M059J (cell line): ENCODE results near the gene KCNMB2. TPM values are rescaled to one million over a fixed set of nuclear protein-coding genes. Genes with fewer than 3 reads are reported as not detected.
A peak's percentile ranks its signal among the peaks of the same experiment; 100 is the strongest.

Experiments
- DNase-seq: peaks from one replicate; pipeline ENCODE4 v3.0.0-alpha.2; 2012; ENCODE audit warnings: low read depth
- total RNA-seq: library from RNA; depleted of rRNA; stranded (reverse); fragments of >200 nt; shearing (Covaris generic); gene quantifications from 2 replicates; pipeline ENCODE4 v1.2.3, GENCODE V29; 2014

KCNMB2 gene
- total RNA-seq, 1 experiment from 2014 or later: 7.9 TPM

DNA sequence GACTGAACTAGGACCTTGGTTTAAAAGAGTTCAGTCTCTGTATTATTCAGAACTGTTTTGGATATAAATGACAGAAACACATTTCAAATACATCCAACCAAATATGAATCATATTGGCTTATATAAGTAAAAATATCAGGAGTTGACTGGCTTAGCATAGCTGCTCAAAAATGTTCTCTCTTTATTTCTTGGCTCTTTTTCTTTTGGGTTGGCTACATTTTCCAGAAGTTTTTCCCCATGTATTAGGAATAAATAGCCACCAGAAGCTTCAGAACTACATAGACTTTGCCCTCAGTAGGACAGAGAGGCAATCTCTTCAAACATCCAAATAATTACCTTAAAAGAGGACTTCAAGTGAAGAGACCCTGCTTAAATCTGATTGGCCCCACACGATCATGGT, 32.7 kb downstream of the KCNMB2 start:
- DNase-seq: no peak

DNA sequence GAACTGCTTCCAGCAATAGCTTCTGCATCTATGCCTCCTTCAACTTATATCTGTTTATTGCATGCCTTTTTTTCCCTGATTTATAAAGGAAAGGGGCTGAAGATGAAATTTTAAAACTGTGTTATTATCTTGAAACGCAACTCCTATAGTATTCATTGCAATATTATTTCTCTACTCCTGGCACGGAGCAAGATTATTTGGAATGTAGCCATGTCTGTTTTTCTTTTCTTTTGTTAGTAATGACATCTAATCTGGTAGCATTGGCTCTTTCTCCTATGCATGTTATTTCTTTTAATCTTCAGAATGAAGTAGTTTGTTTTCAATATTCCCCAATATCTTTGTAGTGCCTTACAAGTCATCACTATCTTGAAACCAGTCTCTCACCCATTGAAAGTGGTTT, 33.6 kb downstream of the KCNMB2 start:
- DNase-seq: no peak

DNA sequence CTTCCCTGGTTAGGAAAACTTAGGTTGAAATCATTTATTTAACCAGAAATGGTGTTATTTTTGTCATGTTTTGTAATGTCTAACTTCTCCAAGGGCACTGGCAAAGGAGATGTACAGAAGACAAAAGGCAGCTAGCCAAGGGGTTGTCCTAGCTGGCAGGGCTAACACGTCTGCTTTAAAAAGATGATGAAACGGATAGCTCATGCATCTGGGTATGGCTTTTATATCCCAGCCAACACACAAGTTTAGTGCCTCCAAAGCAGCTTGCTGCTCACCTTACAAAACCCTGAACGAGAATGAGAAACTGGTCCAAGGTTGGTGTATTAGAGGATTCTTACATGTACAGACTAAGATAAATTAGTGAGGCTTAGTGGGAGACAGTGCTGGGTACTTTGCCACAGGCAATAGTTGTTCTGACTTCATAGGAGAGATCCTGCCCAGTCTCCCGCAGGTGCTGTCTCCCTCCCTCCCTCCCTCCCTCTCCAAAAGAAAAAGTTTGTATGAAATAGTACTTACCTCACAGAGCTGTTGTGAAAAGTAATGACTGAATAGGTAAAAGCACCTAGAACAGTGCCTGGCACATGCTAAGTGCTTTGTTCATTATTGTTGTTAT, 47.8 kb downstream of the KCNMB2 start:
- DNase-seq: no peak

DNA sequence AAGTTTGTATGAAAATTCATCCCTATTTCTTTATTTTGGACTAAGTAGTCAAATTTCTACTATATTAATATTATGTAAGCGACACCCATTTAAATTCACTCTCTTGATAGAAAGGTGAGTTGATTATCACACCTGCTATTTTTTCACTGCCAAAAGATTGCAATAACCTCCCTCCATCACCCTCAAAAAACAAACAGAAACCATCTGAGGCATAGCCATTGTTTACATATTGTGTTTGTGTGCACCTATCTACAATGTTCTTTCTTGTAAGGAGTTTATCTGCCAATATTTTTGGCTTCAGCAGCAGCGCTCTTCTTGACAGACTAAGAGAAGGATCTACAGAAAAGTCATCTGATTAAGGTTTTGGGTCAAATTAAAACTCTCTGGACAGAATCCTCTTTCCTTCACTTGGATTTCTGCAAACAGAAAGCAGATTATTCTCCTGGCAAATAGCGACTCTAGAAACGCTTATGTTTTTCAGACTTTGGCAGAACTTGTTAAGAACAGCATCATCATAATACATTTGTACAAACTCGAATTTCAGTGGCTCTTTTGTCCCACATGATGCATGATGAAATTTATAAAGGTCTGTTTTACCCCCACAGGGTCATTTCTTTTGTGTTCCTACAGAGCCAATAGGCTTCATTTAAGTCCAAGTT, 48.6 kb downstream of the KCNMB2 start:
- DNase-seq: no peak

DNA sequence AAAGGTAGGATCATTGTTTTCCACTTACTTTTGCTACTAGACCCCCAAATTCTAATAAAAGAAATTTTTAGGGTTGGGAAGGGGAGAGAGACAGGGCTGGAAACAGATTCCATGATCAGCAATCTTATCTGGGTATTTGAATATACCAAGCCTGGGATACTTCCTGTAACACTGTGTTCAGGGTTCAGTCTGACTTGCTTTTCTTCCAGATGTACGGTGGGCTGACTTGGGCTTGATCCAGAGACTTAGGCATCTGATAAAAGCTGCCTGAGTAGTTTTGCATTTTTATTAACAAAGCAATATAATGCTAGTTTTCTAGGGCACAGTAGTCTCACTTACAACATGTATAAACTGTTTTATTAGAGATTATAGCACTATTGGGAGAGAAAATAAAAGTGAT, 49.2 kb downstream of the KCNMB2 start:
- no peak for DNase-seq

DNA sequence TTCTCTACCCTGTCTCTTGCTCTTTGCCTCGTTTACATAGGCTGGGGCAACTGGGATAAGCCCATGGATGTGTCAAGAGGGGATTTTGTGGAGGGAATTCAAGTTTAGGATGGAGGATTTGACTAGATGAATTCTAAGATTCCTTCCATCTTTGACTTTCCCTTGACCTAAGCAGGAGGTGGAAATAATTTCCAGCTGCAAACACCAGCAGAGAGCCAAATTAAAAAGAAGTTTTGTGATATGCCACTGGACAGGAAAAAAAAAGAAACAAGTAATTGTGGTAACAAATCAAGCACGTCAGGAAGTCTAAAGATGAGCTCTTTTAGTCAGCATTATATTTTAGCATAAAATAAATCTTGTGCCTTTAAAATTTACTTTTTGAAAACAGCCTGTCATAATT, 49.8 kb downstream of the KCNMB2 start:
- no peak for DNase-seq

DNA sequence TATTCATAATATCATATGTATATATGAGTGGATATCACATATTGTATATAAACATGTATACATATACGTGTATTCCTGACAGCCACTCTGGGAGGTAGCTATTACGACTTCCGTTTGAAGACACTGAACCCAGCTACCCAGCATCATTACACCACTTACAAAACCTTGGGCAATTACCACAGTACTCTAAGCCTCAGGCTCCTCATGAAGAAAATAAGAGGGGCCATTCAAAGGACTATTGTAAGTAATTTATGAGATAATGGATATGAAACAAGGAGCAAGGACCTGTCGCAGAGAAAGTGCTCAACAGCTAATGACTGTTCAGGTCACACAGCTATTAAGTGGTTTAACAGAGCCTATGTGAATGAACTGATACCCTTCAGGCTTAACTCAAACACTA, 52.4 kb downstream of the KCNMB2 start:
- DNase-seq: no peak

DNA sequence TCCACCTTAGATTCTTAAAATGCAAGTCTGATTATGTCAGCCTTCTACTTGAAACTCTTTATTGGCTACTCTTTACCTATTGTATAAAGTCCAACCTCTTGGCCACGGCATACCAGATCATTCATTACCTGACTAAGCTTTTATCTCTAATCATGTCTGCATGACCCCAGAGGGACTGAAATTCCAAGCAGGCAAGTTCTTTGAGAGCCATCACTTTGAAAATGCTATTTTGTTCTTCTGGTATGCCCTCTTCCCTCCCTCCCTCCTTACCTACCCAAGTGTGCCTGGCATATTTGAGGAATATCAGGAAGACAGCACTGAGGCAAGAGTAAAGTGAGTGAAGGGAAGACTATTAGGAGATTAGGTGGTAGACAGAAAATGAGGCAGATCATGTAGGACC, 57.5 kb downstream of the KCNMB2 start:
- DNase-seq: no peak

DNA sequence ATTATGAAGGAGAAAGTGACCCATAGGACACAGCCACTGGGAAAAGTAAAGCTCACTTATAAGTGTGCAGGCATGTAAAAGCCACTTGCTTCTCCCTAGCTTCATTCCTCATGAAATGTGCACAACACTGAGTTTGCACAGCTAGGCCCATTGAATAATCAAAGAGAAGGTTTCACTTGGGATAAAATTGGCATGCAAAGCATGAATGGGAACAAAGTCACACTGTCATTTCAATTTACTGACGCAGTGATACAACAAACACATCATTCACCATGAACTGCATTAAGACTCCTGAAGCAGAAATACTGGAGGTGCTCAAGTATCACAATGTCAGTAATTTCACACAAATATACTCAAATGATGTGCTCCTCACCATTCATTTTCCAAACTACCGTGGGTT, 61.1 kb downstream of the KCNMB2 start:
- DNase-seq: no peak

DNA sequence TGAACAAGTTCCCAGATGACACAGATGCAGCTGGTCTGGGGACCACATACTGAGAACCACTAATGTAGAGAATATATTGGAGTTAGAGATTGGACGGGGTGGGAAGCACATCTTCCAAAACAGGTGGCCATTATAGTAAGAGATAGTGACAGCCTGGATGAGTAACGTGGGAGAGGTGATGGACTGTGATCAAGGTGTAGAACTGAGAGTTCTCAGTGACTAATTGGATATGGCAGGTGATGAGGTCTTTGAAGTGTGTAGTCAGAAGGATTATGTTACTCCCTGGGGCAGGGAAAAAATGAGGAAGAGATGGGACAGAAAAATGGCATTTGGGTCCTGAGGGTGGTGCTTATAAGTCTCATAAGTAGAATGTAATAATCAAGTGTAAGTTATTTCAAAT, 66.6 kb downstream of the KCNMB2 start:
- DNase-seq: peak; percentile 25

DNA sequence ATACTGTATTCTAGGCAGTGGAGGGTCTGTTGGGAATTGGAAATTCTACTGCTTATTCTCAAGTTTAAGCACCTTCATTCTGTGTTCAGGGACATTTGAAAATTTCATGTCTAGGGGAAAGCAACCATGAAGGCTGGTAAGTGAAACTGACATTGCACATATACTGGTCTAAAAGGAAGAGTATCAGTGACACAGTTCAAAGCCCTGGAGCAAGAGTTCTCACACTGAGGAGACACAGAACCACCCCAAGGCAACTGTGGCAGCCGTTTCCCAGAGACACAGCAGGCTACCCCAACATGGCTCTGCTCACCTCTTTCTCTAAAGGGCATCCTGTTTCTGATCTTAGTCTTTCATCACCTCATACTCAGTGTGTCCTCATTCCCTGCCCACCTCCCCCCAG, 67.5 kb downstream of the KCNMB2 start:
- DNase-seq: no peak

DNA sequence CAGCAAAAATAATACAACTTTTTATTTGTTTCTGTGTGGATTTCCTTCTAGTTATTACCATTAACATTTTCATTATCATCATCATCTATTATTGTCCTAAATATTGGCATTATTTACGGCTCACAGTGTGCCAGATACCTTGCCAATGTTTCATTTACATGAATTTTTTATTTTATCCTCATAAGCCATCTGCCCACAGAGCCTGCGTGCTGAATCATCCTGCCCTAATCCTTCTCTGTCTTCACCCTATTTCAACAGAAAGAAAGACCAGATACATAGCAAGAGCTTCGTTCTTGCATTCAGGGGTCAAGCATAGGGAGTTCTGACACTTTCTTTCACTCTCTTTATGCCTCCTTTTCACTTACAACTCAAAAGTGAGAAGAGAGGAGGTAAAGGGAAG, 82.0 kb downstream of the KCNMB2 start:
- DNase-seq: peak; percentile 55

DNA sequence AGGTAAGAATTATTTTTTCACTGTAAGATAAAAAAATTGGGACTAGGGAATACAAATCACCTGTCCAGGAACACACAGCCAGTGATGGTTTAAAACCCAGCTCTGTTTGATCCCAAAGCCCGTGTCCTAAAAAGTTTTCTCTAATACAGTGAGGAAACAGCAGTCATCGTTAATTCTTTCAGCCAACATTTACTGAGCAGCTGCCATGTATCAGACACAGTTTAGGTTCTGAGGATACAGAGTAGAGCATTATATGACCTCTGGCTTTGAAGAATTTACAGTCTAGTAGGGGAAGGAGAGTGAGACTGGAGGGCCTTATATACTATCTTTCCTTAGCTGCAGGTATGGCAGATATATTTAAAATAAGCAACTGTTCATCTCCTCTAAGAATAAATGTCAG, 82.7 kb downstream of the KCNMB2 start:
- DNase-seq: peak; percentile 8

DNA sequence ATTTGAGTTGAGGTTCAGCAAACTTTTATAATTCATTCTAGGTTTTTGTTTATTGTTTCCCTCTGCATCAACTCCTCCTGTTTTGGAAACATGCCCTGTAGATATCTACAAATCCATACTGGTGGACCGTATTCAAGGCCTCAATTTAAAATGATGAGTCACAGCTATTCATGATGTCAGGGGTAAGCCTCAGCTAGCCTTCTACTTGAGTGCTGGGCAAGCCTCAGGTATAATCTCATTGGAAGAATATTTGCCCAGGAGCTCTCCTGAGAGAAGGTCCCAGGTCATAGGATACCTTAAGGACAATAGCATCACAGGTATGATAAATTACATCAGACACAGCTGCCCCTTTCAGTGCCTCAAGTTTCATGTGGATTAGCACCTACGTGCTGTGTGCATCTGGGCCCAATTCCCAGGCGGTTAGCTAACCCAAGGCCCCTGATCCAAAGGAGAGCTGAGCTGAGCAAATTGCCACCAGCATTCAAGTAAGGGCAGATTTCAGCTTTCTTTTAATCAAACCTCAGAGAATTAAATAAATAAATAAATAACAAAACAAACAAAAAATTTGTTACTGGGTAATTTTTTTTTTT, 87.5 kb downstream of the KCNMB2 start:
- DNase-seq: peak; percentile 72

DNA sequence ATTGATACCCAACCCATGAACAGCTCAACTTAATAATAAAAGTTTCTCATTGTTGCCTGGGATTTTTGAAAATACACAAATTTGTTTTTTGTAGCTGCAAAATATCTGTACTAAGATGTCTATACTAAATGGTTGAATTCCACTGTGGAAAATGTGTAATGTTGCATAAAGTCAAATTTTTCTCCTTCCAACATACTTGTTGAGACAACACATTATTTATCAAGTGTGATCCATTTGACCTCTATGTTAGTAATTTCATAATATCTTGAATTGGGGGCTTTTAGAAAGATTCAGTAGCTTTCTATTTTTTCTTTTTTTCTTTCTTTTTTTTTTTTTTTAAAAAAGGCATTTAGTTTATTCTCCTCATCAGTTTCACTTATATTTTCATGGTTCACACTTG, 88.0 kb downstream of the KCNMB2 start:
- DNase-seq: no peak

DNA sequence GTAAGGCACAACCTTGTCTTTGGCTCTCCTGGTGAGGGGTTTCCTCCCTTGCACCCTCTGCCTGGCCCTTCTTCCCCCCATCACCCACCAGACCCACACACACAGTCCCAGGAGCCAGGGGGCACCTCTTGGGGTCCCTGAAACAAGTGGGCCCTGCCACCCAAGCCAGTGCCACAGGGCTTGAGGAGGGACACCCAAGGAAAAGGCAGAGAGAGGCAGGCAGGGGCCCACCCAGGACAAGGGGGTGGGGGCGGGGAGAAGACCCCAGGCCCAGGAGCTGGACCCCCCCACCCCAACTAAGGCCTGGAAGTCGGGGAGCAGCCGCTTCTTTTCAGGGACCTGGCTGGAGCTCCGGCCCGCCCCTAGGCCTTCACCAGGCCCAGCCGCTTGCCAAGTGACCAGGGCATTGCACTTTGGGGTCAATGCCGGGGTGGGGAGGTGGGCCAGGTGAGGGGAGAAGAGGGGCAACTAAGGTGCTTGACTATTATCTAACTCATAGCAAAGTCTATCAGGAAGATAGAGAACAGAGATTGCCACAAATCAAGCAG, 88.9 kb downstream of the KCNMB2 start:
- no peak for DNase-seq

DNA sequence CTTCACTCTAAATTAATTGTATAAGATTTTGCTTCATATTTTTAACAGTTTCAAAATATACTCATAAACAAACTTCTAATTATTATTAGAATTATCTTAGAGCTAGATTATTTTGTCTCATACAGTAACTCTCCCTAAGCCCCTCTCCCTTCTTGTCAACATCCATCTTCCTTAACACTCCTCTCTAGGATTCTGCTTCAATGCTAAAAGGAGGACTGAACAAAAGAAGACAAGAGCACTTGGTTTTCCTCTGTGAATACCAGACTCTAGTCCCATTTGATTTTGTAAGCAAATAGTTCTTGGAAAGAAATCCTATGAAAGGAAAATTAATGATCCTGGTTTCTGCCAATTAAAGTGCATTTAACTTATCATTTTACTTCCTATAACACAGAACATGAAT, 91.8 kb downstream of the KCNMB2 start:
- DNase-seq: no peak

DNA sequence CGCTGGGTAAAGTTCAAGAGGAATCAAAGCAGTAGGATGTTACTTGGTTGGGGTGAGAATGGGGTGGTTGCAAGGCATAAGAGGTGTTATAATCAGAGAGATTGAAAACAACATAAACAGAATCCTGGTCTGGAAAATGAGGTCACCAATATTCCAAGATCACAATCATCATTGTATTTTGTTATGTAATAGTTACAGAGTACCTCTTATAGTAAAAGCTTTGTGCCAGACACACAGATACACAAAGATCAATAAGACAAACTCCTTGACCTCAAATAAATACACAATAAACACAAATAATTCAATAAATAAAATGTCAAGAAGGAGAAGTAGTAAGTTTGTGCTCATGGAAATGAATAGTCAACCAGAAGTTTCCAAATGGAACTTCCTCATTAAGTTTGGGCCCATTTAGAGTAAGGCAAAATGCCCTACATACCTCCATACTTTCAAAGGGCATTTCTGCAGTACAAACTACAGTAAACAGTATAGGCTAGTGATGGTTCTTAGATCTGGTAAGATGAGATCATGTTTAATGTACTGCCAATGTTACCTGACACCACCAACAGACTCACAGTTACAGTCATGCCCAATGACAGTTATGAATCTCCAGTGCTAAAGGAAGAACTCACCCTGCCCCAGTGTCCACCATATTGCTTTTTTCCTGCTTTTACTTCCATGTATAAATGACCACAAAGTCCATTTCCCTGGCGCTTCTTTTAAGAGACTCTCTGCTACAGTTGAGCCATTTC, 93.4 kb downstream of the KCNMB2 start:
- DNase-seq: peak; percentile 34

DNA sequence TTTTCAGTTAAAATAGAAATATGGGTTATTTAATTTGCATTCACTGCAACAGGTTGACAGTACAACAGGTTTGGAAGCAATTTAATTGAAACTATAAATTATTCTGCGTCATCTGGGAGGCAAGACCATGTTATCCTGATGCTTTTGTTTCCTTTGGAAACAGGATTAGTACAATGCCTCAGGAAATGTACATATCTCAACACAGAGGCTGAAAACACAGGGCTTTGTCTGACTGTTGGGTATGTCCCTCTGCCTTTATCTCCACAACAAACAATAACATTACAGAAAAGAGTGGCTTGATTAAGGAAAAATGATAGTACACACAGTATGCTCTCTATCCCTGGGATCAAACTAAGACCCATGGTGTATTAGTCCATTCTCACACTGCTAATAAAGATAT, 95.7 kb downstream of the KCNMB2 start:
- no peak for DNase-seq

DNA sequence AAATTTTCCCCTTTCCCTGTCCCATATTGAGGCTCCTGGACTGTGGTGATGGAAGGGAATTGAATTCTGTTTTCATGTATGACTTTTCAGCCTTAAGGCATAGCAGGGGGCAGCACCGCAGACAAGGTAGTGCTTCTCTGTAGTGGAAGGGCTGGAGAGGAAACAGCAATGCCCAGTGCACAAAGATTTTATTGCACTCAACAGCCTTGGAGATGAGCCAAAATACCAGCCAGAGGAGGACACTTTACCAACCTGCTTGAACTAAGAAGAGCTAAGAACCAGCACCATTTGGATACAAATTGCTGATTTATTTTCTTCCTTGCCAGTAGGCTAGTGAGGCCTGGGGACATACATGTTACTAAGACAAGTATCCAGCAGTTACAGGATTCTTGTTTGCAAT, 98.7 kb downstream of the KCNMB2 start:
- no peak for DNase-seq

DNA sequence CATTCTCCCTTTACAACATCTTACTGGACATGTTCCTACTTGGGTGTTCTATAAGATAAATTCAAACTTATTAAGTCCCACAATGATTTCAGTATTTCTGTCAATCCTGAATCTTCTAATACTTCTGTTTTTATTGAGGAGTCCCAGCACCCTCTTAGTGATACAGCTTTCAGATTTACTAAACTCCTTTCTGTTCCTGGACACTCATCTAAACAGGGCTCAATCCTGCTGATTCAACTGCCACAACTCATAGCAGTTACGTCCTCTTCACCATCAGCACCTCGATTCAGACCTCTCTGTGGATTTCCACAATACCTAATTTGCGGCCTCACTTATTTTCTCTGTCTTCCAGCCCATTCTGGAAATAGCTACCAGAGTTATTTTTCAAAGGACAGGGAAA, 101.6 kb downstream of the KCNMB2 start:
- DNase-seq: no peak

DNA sequence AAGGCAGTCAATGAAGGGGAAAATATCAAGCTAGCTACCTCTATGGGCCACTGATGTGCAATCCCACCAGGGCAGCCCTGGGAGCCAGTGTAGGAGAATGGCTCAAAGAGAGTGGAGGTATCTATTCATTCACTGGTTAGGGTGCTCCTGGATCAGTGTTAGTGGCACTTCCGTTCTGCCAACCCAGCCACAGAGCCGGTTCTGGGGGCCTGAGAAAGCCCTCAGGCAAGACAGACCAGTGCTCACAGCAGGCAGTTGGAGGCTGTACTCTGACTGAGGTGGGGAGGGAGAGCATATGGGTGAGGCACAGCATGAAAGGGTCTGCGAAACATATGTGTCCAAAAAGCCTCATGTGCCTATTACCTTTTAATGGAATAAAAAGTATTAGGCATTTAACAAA, 109.3 kb downstream of the KCNMB2 start:
- DNase-seq: no peak
